Adrenal gland (tissue), 12 donors: Measurements from ENCODE around the gene CYP4F12. TPM values are rescaled to one million over a fixed set of nuclear protein-coding genes. Genes with fewer than 3 reads are reported as not detected.

Experiments
- DNase-seq, 7 donors: peaks; one replicate each; pipeline ENCODE4 v3.0.0-alpha.2; 2019 to 2020
- H3K27ac ChIP-seq, 5 donors: fragments of 200-600 bp; sonication (generic) in 4 of 5; 1 replicate in 3 of 5; 2 replicates in 2 of 5; pipeline versions ENCODE4 v1.5.1 to v1.8.0; 2016 to 2020; ENCODE audit warnings: mild to moderate bottlenecking in 1 of 5
- H3K27me3 ChIP-seq: fragments of 200-600 bp; 2 replicates; pipeline ENCODE4 v1.8.0; 2021
- H3K36me3 ChIP-seq, 2 donors: fragments of 200-600 bp; replicated peaks in 1 of 2; 1 replicate in 1 of 2; 2 replicates in 1 of 2; pipeline versions ENCODE4 v1.5.1 to v1.8.0; 2018 to 2022
- H3K4me1 ChIP-seq, 2 donors: fragments of 200-600 bp; replicated peaks in 1 of 2; 1 replicate in 1 of 2; 2 replicates in 1 of 2; pipeline versions ENCODE4 v1.5.1 to v1.8.0; 2018 to 2021
- H3K4me3 ChIP-seq, 4 donors: fragments of 200-600 bp; sonication (generic) in 3 of 4; one replicate each; pipeline ENCODE4 v1.5.1; 2016 to 2018
- H3K9me3 ChIP-seq, 3 donors: fragments of 200-600 bp; sonication (generic) in 1 of 3; replicated peaks in 1 of 3; 1 replicate in 2 of 3; 2 replicates in 1 of 3; pipeline versions ENCODE4 v1.5.1 to v1.8.0; 2016 to 2021
- POLR2A ChIP-seq, 2 donors: fragments of 450-650 bp; IDR thresholded peaks; one replicate each; pipeline ENCODE4 v1.6.1; 2017; ENCODE audit warnings: antibody characterized with exemption in 2 of 2, mild to moderate bottlenecking in 2 of 2, moderate library complexity in 1 of 2
- WGBS, 4 donors: extraction: QIAGEN DNeasy Blood & Tissue Kit in 2 of 4; methylation state at CpG; one replicate each; pipeline versions ENCODE4 v1.1.5 to v1.1.7; 2013 to 2017; 5-methylcytosine and 5-hydroxymethylcytosine counted together
- intact Hi-C, 2 donors: fragments of 100-400 bp; cut with DNase I; formaldehyde crosslinking; loops; one replicate each; pipeline versions ENCODE4 v1.14.1 to v1.15.0; 2022 to 2023
- polyA plus RNA-seq, 3 donors: library from polyadenylated mRNA; stranded (reverse); fragments of 200-250 nt in 2 of 3; fragments of 350-450 nt in 1 of 3; fragmentation: Illumina TruSeq in 1 of 3; extraction: RNeasy Lipid Tissue Mini Kit (QIAGEN cat#74804) in 1 of 3; gene quantifications; one replicate each; pipeline ENCODE4 v1.2.3, GENCODE V29; 2013 to 2014
- total RNA-seq, 9 donors: library from RNA; depleted of rRNA in 4 of 9; stranded (reverse); fragments of >200 nt in 4 of 9; fragments of 120-200 nt in 1 of 9; fragmentation: NEBNext Ultra II Directional in 1 of 9; extraction: Animal tissue kit (Norgen Biotek cat#: 25700) in 1 of 9; gene quantifications; one replicate each; pipeline versions ENCODE4 v1.1.0 to v1.2.4, GENCODE V29; 2013 to 2023
- TF ChIP-seq, protein P1 (sequence below), 6 experiments: fragments of 450-650 bp in 4 of 6; fragments of 200-600 bp in 2 of 6; sonication (generic) in 1 of 6; IDR thresholded peaks; 1 replicate in 5 of 6; 2 replicates in 1 of 6; pipeline versions ENCODE4 v1.5.1 to v1.8.0; 2016 to 2021; ENCODE audit warnings: antibody characterized with exemption in 6 of 6, mild to moderate bottlenecking in 2 of 6, moderate library complexity in 1 of 6
- donor health status: healthy with polysubstance abuse.
- donor health status: Bipolar disorder and iron deficiency.
- donor health status: DM: yes; HTN: yes; CAD: no.
- donor health status: DM: no; HTN: no; CAD: no.
- donor health status: DM: no; HTN: no; CAD: no.
- donor health status: DM: yes; HTN: yes; CAD: no.

The CYP4F12 gene
- total and polyA plus RNA-seq, 12 donors = 0.42 to 19.7 (median 2.7) TPM

GRCh38 chr19:15671237-15671821 is 1.6 kb upstream of the CYP4F12 start:
- Histone ChIP-seq H3K4me1 (peaks cover 6 to 9% of the 10 kb centered on the region in 2 donors), H3K36me3 (no peaks in the 10 kb centered on the region), H3K27ac (no peak overlapping the region), H3K4me3 (no peak overlapping the region), H3K27me3 (peaks cover 3% of the 10 kb centered on the region), H3K9me3 (no peaks in the 10 kb centered on the region)
- TF ChIP-seq POLR2A (IDR thresholded peaks at IDR 0.05) = no peak
- TF ChIP-seq, protein P1, sequence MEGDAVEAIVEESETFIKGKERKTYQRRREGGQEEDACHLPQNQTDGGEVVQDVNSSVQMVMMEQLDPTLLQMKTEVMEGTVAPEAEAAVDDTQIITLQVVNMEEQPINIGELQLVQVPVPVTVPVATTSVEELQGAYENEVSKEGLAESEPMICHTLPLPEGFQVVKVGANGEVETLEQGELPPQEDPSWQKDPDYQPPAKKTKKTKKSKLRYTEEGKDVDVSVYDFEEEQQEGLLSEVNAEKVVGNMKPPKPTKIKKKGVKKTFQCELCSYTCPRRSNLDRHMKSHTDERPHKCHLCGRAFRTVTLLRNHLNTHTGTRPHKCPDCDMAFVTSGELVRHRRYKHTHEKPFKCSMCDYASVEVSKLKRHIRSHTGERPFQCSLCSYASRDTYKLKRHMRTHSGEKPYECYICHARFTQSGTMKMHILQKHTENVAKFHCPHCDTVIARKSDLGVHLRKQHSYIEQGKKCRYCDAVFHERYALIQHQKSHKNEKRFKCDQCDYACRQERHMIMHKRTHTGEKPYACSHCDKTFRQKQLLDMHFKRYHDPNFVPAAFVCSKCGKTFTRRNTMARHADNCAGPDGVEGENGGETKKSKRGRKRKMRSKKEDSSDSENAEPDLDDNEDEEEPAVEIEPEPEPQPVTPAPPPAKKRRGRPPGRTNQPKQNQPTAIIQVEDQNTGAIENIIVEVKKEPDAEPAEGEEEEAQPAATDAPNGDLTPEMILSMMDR (IDR thresholded peaks at IDR 0.05) = no peak
- DNase-seq = no peak
- WGBS, 4 donors = 51 to 83% (median 68%) methylated on average over 3 to 5 of the region's 5 CpGs
- intact Hi-C loops = no loop called here

GRCh38 chr19:15671891-15672579 is 852 bp upstream of the CYP4F12 start:
- intact Hi-C loops = no loop called here
- Histone ChIP-seq H3K27ac (peak overlapping the region in 2 of 5 donors; percentile 44 to 87), H3K4me1 (peaks cover 6 to 9% of the 10 kb centered on the region in 2 donors), H3K4me3 (no peak overlapping the region), H3K36me3 (no peaks in the 10 kb centered on the region), H3K27me3 (peaks cover 3% of the 10 kb centered on the region), H3K9me3 (no peaks in the 10 kb centered on the region)
- TF ChIP-seq, protein P1 (IDR thresholded peaks at IDR 0.05) = no peak
- no peak for TF ChIP-seq POLR2A (IDR thresholded peaks at IDR 0.05)
- WGBS, 4 donors = 48 to 58% (median 52%) methylated on average over 7 to 10 of the region's 10 CpGs
- DNase-seq = no peak

GRCh38 chr19:15673176-15673654 is 328 bp downstream of the CYP4F12 start:
- peaks cover 2% of the 10 kb centered on the region for H3K27me3 ChIP-seq
- no peaks in the 10 kb centered on the region for H3K9me3 ChIP-seq
- intact Hi-C loops = no loop called here
- H3K4me3 ChIP-seq = peak overlapping the region in 1 of 4 donors; percentile 29
- peak in 2 of 7 donors; percentile 8 to 32 for DNase-seq
- TF ChIP-seq, protein P1 (IDR thresholded peaks at IDR 0.05) = no peak
- no peak for TF ChIP-seq POLR2A (IDR thresholded peaks at IDR 0.05)
- H3K27ac ChIP-seq = peak overlapping the region in 2 of 5 donors; percentile 44 to 87
- peaks cover 6 to 9% of the 10 kb centered on the region in 2 donors for H3K4me1 ChIP-seq
- 33 to 45% (median 37%) methylated on average over 7 to 9 of the region's 9 CpGs for WGBS, 4 donors
- H3K36me3 ChIP-seq = no peaks in the 10 kb centered on the region

- WGBS, 4 donors = 51 to 75% (median 65%) methylated on average over 1 to 3 of the region's 3 CpGs
- H3K27me3 ChIP-seq = no peaks in the 10 kb centered on the region
- intact Hi-C loops = no loop called here
Measured at GRCh38 chr19:15675560-15675959, 2.7 kb downstream of the CYP4F12 start.

More at GRCh38 chr19:15675560-15675959, 2.7 kb downstream of the CYP4F12 start:
- DNase-seq = no peak
- Histone ChIP-seq H3K36me3 (no peaks in the 10 kb centered on the region), H3K4me3 (no peak overlapping the region), H3K4me1 (peaks cover 6 to 9% of the 10 kb centered on the region in 2 donors), H3K9me3 (no peaks in the 10 kb centered on the region), H3K27ac (no peak overlapping the region)
- no peak for TF ChIP-seq POLR2A (IDR thresholded peaks at IDR 0.05)
- TF ChIP-seq, protein P1 (IDR thresholded peaks at IDR 0.05) = no peak
